Measurements from ENCODE around the gene ANKS3. TPM values are rescaled to one million over a fixed set of nuclear protein-coding genes. Genes with fewer than 3 reads are reported as not detected.

Gene ANKS3, protein sequence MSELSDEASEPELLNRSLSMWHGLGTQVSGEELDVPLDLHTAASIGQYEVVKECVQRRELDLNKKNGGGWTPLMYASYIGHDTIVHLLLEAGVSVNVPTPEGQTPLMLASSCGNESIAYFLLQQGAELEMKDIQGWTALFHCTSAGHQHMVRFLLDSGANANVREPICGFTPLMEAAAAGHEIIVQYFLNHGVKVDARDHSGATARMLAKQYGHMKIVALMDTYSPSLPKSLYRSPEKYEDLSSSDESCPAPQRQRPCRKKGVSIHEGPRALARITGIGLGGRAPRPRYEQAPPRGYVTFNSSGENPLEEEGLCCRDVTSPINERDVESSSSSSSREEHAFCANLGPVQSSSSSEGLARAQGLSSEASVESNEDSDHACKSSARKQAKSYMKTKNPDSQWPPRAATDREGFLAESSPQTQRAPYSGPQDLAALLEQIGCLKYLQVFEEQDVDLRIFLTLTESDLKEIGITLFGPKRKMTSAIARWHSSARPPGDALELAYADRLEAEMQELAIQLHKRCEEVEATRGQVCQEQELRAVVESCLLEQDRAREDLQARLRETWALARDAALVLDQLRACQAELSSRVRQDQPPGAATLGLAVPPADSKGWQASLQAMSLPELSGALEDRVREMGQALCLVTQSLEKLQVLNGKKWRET
- total RNA-seq = 21.1 and 25.8 TPM in 2 replicates

DNA sequence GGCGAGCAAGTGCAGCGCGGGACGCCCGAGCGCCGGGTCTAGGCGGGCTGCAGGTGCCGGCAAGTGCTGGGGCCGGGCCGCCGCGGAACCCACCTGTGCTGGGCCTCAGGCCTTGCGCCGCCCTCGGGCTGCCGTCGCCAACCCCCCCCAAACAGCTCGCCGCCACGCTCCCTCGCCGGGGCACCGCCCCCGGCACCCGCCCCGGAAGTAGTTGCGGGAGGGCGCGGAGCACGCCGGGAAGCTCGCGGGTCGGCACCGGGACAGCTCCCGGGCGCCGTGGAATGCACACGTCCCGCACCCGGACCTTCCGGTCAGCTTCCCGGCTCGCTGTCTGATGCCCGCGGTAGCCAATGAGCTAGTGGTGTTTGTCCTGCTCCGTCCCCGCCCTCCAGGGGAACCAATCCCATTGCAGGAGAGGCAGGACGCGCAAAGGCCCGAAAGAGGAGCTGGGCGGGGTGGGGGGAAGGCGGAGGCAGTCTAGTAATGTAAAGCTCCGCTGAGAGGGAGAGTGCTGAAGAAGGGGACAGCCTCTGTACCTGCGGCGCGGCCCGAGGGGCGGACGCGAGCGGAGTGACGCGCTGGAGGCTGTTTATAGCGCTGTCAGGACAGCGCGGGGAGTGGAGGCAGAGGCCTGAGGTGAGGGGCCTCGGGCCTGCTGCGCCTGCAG, at the start of gene ANKS3, which contains the start of gene DNAAF8:
TSS of gene ANKS3 (minus strand) at position 209 of the 667 bp plus-strand sequence. CDS start 4,122 bp downstream, outside the sequence.
TSS of gene DNAAF8 (plus strand) at position 475 of the 667 bp plus-strand sequence. CDS start 1,978 bp downstream, outside the sequence.
- H3K27ac Mint-ChIP-seq = peak within 1 kb of the TSS; percentile 84
- no peaks in the 10 kb centered on the region for H3K9me3 Mint-ChIP-seq
- H3K27me3 Mint-ChIP-seq (ENCODE audit: insufficient read depth) = no peaks in the 10 kb centered on the region
- peaks cover 3% of the 10 kb centered on the region for H3K36me3 Mint-ChIP-seq (ENCODE audit: low read depth)
- H3K4me3 Mint-ChIP-seq = peak within 1 kb of the TSS; percentile 88
- peaks cover 26% of the 10 kb centered on the region for H3K4me1 Mint-ChIP-seq (ENCODE audit: low read depth)
- DNase-seq (ENCODE audit: low spot score) = peak; percentile 81
- intact Hi-C loops (cut with micrococcal nuclease) = loop anchor here (1.0 to 5.0 kb wide), 9 partner anchors 33 to 307 kb away; partner anchors contain the start of genes DNAJA3, GLYR1, NUDT16L1 and ROGDI

DNA sequence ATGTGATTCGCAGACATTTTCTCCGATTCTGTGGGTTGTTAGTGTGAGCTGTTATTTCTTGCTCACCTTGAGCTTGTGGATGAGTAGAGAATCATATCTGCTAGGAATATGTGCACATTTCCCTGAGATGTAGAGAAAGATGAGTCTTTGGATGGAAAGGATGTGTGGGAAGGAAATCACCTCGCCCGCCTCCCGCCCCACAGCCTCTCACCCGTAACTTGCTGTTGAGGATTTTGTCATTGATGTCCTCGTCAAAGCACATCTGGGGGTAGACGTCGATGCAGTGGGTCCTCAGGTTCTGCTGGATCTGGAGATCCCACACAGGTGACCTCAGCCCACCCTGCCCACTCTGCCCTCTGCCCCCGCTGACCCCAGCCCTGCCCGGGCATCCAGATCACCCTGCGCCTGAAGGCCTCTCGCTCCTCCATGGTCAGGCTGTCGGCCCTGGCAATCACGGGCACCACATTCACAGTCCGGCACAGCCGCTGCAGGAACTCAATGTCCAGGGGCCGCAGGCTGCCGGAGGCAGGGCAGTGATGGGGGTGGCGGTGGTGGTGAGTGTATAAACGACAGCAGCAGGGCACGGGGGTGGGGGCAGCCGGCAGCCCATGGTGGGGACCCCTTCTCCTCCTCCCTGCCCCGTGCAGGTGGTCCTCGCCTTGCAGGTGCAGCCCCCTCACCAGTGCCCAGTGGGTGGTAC, 49.3 kb upstream of the ANKS3 start:
- H3K36me3 Mint-ChIP-seq (ENCODE audit: low read depth) = no peaks in the 10 kb centered on the region

DNA sequence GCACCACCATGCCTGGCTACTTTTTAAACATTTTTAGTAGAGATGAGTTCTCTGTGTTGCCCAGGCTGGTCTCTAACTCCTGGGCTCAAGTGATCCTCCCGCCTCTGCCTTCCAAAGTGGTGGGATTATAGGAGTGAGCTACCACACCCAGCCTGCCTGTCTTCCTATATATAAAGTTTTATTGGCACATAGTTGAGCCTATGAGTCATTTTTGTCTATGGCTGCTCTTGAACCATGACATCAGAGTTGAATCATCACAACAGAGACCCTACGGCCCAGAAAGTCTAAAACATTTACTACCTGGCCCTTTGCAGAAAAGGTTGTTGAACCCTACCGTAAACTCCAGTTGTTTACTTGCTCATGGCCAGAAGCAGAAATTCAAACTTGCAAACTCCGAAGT, 46.2 kb upstream of the ANKS3 start:
- intact Hi-C loops (cut with micrococcal nuclease) = no loop called here
- Mint-ChIP-seq H3K9me3 (no peaks in the 10 kb centered on the region), H3K36me3 (ENCODE audit: low read depth) (no peaks in the 10 kb centered on the region), H3K27me3 (ENCODE audit: insufficient read depth) (no peaks in the 10 kb centered on the region), H3K27ac (no peak overlapping the region), H3K4me3 (no peak overlapping the region), H3K4me1 (ENCODE audit: low read depth) (no peaks in the 10 kb centered on the region)
- no peak for DNase-seq (ENCODE audit: low spot score)

More for the DNA sequence above, 49.3 kb upstream of the ANKS3 start:
- Mint-ChIP-seq H3K4me1 (ENCODE audit: low read depth) (no peaks in the 10 kb centered on the region), H3K27me3 (ENCODE audit: insufficient read depth) (peaks cover 2% of the 10 kb centered on the region), H3K4me3 (no peak overlapping the region), H3K9me3 (no peaks in the 10 kb centered on the region), H3K27ac (no peak overlapping the region)
- DNase-seq (ENCODE audit: low spot score) = no peak
- intact Hi-C loops (cut with micrococcal nuclease) = no loop called here

DNA sequence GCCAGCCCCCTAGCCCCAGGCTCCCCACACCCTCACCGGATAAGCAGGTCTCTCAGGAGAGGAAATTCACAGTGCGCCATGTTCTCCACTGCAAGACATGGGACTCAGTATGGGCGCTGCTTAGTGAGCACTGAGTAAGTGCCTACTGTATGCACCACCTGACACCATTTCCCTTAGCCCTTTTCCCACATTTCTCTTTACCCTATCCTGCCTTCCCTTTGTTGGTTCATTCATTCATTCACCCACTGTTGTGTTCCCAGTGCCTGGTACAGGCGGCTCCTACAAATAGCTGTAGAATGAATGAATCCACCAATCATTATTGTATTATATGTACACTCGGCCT, 44.0 kb upstream of the ANKS3 start:
- Mint-ChIP-seq H3K4me1 (ENCODE audit: low read depth) (no peaks in the 10 kb centered on the region), H3K27me3 (ENCODE audit: insufficient read depth) (no peaks in the 10 kb centered on the region), H3K4me3 (no peak overlapping the region), H3K9me3 (no peaks in the 10 kb centered on the region), H3K27ac (no peak overlapping the region), H3K36me3 (ENCODE audit: low read depth) (no peaks in the 10 kb centered on the region)
- DNase-seq (ENCODE audit: low spot score) = no peak
- intact Hi-C loops (cut with micrococcal nuclease) = no loop called here

DNA sequence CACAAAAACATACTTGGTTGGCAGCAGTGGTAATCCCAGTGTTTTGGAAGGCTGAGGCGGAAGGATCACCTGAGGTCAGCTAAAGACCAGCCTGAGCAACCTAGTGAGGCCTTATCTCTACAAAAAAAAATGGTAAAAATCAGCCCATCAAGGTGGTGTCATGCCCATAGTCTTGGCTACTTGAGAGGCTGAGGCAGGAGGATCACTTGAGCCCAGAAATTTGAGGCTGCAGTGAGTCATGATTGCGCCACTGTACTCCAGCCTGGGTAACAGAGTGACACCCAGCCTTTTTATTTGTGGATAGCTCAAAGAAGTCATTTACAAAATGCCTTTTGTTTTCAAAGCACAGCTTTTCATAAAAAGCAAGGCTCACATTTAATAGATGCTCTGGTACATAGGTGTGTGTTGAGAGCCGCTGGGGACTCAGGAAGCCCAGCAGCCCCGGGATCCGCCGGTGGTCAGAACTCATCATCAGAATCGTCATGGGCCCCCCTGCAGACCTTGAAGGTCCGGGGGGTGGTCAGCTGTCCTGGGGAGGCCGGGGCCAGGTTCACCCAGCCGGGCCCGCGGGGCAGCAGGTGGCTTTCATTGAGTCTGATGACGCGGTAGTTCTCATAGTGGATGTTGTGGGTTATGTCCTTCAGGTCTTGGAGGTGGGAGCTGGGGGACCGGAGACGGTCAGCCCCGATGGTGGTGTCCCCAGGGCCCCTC, 43.4 kb upstream of the ANKS3 start:
- no peak for DNase-seq (ENCODE audit: low spot score)
- intact Hi-C loops (cut with micrococcal nuclease) = no loop called here
- H3K27me3 Mint-ChIP-seq (ENCODE audit: insufficient read depth) = no peaks in the 10 kb centered on the region
- no peaks in the 10 kb centered on the region for H3K36me3 Mint-ChIP-seq (ENCODE audit: low read depth)
- H3K27ac Mint-ChIP-seq = no peak overlapping the region
- no peaks in the 10 kb centered on the region for H3K4me1 Mint-ChIP-seq (ENCODE audit: low read depth)
- H3K4me3 Mint-ChIP-seq = no peak overlapping the region
- H3K9me3 Mint-ChIP-seq = no peaks in the 10 kb centered on the region

DNA sequence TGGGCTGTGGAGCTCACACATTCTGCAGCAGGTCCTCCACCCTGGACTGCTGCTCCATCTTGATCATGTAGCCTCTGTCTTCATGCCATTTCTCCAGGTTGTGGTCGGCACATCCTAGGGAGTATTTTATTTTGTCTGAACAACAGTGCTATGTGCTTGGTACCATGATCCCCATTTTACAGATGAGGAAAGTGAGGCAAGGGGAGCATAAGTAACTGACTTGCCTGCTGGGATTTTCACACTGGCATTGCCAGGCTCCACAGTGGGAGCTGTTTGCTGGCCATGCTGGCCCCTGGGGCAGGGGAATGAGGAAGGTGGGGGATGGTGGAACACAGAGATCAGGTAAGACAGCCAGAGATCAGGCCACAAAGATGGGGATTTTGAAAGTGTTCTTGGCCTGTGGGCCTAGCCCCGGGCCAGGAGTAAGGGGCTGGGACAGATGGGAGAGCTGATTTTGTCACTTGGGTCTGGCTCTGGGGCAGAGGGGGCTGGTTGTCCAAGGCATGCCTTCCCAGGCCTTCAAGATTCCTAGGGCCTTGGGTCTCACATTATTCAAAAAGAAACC, 42.2 kb upstream of the ANKS3 start:
- Mint-ChIP-seq H3K4me1 (ENCODE audit: low read depth) (no peaks in the 10 kb centered on the region), H3K27me3 (ENCODE audit: insufficient read depth) (no peaks in the 10 kb centered on the region), H3K9me3 (no peaks in the 10 kb centered on the region), H3K27ac (no peak overlapping the region), H3K4me3 (no peak overlapping the region), H3K36me3 (ENCODE audit: low read depth) (no peaks in the 10 kb centered on the region)
- DNase-seq (ENCODE audit: low spot score) = no peak
- intact Hi-C loops (cut with micrococcal nuclease) = no loop called here

DNA sequence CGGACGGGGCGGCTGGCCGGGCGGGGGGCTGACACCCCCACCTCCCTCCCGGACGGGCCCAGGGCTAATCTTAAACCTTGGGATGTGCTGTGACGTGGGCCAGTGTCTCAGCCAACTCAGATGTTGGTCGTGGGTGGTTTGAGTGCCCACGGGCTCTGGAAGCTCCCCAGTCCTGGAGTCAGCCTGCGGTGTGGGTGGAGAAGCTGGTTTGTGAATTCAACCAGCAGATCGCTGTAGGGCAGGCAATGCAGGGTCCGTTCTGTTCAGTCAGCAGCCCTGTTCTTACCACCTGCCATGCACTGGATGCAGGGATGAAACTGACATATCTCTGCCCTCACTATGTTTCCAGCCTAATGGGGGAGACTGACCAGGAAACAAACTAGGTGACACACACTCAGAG, 40.9 kb upstream of the ANKS3 start:
- no peak for DNase-seq (ENCODE audit: low spot score)
- H3K4me1 Mint-ChIP-seq (ENCODE audit: low read depth) = no peaks in the 10 kb centered on the region

DNA sequence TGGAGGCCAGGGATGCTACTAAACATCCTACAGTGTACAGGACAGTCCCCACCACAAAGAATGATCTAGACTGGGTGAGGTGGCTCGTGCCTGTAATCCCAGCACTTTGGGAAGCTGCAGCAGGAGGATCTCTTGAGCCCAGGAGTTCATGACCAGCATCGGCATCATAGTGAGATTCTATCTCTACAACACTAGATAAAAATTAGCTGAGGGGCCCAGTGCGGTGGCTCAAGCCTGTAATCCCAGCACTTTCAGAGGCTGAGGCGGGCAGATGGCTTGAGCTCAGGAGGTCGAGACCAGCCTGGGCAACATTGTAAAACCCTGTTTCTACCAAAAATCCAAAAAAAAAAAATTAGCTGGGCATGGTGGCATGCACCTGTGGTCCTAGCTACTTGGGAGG, 38.3 kb upstream of the ANKS3 start:
- Mint-ChIP-seq H3K27ac (no peak overlapping the region), H3K9me3 (no peaks in the 10 kb centered on the region), H3K36me3 (ENCODE audit: low read depth) (no peaks in the 10 kb centered on the region), H3K4me1 (ENCODE audit: low read depth) (peaks cover 11% of the 10 kb centered on the region), H3K4me3 (no peak overlapping the region), H3K27me3 (ENCODE audit: insufficient read depth) (no peaks in the 10 kb centered on the region)
- DNase-seq (ENCODE audit: low spot score) = no peak
- intact Hi-C loops (cut with micrococcal nuclease) = no loop called here

More for the DNA sequence above, 40.9 kb upstream of the ANKS3 start:
- Mint-ChIP-seq H3K36me3 (ENCODE audit: low read depth) (no peaks in the 10 kb centered on the region), H3K27ac (no peak overlapping the region), H3K4me3 (no peak overlapping the region), H3K9me3 (no peaks in the 10 kb centered on the region), H3K27me3 (ENCODE audit: insufficient read depth) (no peaks in the 10 kb centered on the region)
- intact Hi-C loops (cut with micrococcal nuclease) = no loop called here

DNA sequence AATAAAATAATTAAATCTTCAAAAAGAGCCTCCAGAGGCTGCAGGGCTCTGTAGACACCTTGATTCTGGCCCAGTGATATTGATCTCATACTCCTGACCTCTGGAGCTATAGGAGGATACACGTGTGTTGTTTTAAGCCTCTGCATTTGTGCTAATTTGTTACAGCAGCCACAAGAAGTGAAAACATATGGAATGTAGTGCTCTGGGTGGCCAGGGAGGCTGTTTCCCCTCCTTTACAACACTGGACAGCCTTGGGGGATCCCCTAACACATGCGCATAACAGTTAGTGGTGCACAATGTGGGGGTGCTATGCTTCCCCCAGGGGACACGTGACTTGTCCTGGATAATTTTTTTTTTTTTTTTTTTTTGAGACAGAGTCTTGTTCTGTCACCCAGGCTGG, 37.6 kb upstream of the ANKS3 start:
- Mint-ChIP-seq H3K27me3 (ENCODE audit: insufficient read depth) (no peaks in the 10 kb centered on the region), H3K27ac (no peak overlapping the region), H3K36me3 (ENCODE audit: low read depth) (no peaks in the 10 kb centered on the region), H3K9me3 (no peaks in the 10 kb centered on the region), H3K4me3 (no peak overlapping the region), H3K4me1 (ENCODE audit: low read depth) (peaks cover 11% of the 10 kb centered on the region)
- intact Hi-C loops (cut with micrococcal nuclease) = no loop called here
- no peak for DNase-seq (ENCODE audit: low spot score)

DNA sequence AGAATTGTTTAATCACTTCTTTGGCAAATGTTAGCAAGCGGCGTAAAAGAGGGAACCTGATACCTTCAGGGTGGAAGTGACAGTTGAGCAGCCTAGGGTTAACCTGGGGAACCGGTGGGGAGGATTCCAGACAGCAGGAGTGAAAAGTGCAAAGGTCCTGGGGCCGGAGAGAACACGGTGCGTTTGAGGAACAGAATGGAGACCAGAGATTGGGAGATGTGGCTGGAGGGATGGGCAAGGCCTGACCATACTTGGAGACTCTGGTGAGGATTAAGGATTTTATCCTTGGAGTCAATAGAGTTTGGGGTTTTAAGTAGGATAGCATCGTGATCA, 35.2 kb upstream of the ANKS3 start:
- peaks cover 20% of the 10 kb centered on the region for H3K4me1 Mint-ChIP-seq (ENCODE audit: low read depth)
- intact Hi-C loops (cut with micrococcal nuclease) = loop anchor here (2.0 to 5.0 kb wide), 2 partner anchors 76 to 303 kb away; partner anchors contain the start of genes ALG1 and NUDT16L1
- no peaks in the 10 kb centered on the region for H3K36me3 Mint-ChIP-seq (ENCODE audit: low read depth)
- H3K27ac Mint-ChIP-seq = peak overlapping the region; percentile 19
- no peak for DNase-seq (ENCODE audit: low spot score)
- H3K4me3 Mint-ChIP-seq = peak overlapping the region; percentile 95
- no peaks in the 10 kb centered on the region for H3K27me3 Mint-ChIP-seq (ENCODE audit: insufficient read depth)
- no peaks in the 10 kb centered on the region for H3K9me3 Mint-ChIP-seq

DNA sequence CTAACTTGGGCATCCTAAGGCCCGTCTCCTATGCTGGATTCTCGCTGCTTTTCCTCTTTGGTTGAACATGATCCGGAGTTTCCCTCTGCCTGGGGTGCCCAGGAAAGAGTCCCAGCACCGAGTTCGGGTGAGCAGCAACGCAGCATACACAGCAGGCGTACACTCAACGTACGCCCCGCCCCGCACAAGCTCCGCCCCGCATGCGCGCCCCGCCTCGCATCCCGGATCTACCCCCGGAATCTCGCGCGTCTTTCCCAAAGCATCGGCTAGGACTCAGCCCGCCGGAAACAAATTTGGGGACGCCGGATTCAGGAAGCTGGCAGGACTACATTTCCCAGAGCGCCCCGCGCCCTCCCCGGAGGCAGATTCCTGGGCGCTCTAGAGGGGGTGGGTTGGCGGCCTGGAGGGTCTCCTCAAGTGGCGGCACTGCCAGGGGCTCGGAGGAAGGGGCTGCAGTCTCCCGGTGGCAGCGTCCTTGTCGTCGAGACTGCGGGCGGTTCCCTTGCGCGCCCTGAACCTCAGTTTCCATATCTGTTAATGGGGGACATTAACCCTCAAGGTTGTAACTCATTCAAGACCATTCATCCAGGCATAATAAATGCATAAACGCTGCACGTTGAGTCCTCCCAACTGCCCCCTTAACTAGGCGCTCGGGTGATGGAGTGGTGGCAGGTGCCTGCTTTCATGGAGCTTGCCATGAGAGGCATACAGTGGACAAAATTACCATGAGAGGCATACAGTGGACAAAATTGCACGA, 34.7 kb upstream of the ANKS3 start:
- no peaks in the 10 kb centered on the region for H3K27me3 Mint-ChIP-seq (ENCODE audit: insufficient read depth)
- peak overlapping the region; percentile 87 for H3K27ac Mint-ChIP-seq
- intact Hi-C loops (cut with micrococcal nuclease) = loop anchor here (1.0 to 5.0 kb wide), 5 partner anchors 34 to 304 kb away; partner anchors contain the start of genes ALG1, GLYR1, NUDT16L1 and ROGDI
- DNase-seq (ENCODE audit: low spot score) = peak; percentile 85
- H3K9me3 Mint-ChIP-seq = no peaks in the 10 kb centered on the region
- peaks cover 20% of the 10 kb centered on the region for H3K4me1 Mint-ChIP-seq (ENCODE audit: low read depth)
- peak overlapping the region; percentile 95 for H3K4me3 Mint-ChIP-seq
- H3K36me3 Mint-ChIP-seq (ENCODE audit: low read depth) = no peaks in the 10 kb centered on the region

Data from activated T-helper 1 cell treated with anti-CD3 and anti-CD28 coated beads, Interleukin-12 subunit alpha, Interleukin-12 subunit beta, Interleukin-2, Interleukin-4 antibody, amounts not matched to agents 30 ng/mL and 10 ng/mL and 1 ng/mL, durations not matched to agents 14 hours and 24 hours and 36 hours (primary cell).